Fibroblast of lung (primary cell): Measurements from ENCODE around the gene SIAH2.

Source experiments
- EZH2 ChIP-seq: IDR thresholded peaks from 2 replicates; pipeline ENCODE4 v1.5.1; 2012; ENCODE audit warnings: low read length, control low read depth, mild to moderate bottlenecking; ENCODE audit errors: missing control alignments
- TF ChIP-seq, protein P1 (sequence below), 2 donors: IDR thresholded peaks in 1 of 2; conservative IDR thresholded peaks in 1 of 2; 1 replicate in 1 of 2; 2 replicates in 1 of 2; pipeline ENCODE4 v1.5.1; 2011 to 2012; ENCODE audit warnings: low read length in 2 of 2, control low read depth in 1 of 2, inconsistent platforms in 1 of 2, low read depth in 1 of 2, mild to moderate bottlenecking in 1 of 2

GRCh38 chr3:150727653-150728502 lies 35.1 kb downstream of the SIAH2 start:
- TF ChIP-seq, protein P1, sequence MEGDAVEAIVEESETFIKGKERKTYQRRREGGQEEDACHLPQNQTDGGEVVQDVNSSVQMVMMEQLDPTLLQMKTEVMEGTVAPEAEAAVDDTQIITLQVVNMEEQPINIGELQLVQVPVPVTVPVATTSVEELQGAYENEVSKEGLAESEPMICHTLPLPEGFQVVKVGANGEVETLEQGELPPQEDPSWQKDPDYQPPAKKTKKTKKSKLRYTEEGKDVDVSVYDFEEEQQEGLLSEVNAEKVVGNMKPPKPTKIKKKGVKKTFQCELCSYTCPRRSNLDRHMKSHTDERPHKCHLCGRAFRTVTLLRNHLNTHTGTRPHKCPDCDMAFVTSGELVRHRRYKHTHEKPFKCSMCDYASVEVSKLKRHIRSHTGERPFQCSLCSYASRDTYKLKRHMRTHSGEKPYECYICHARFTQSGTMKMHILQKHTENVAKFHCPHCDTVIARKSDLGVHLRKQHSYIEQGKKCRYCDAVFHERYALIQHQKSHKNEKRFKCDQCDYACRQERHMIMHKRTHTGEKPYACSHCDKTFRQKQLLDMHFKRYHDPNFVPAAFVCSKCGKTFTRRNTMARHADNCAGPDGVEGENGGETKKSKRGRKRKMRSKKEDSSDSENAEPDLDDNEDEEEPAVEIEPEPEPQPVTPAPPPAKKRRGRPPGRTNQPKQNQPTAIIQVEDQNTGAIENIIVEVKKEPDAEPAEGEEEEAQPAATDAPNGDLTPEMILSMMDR (conservative IDR thresholded peaks at IDR 0.05 in 1 of 2, IDR thresholded peaks at IDR 0.05 in 1 of 2; ENCODE audit: low read depth in 1 of 2, low read length in 2 of 2): no peak
- TF ChIP-seq EZH2: no peak
